NOMO-1 treated with dmso at 0.1 percent for 144 hours (cell line): ENCODE data around the gene GPRIN2.
"Not testable (repeated sequence)": the region's sequence is repeated elsewhere in the genome, so short reads cannot be mapped to it uniquely, and the experiment has no call there.

Source experiments
- DNase-seq: peaks from one replicate; lab custom pipeline; 2025; ENCODE audit not compliant: unreplicated experiment; lab: John Stamatoyannopoulos, UW

Gene GPRIN2

GRCh38 chr10:46538155-46538554 is 18.3 kb downstream of the GPRIN2 start:
- no peak for DNase-seq

GRCh38 chr10:46537309-46537708 is 19.1 kb downstream of the GPRIN2 start:
- DNase-seq: no peak

- DNase-seq: no peak
Observed at GRCh38 chr10:46536781-46537180, 19.7 kb downstream of the GPRIN2 start.

- no peak for DNase-seq
Observed at GRCh38 chr10:46536171-46536570, 20.3 kb downstream of the GPRIN2 start.

GRCh38 chr10:46534828-46535524 is 21.5 kb downstream of the GPRIN2 start:
- no peak for DNase-seq

GRCh38 chr10:46532256-46532655 is 24.2 kb downstream of the GPRIN2 start:
- not testable (repeated sequence) for DNase-seq

- no peak for DNase-seq
Observed at GRCh38 chr10:46530249-46531186, 25.9 kb downstream of the GPRIN2 start.

- DNase-seq: not testable (repeated sequence)
Observed at GRCh38 chr10:46529742-46530141, 26.7 kb downstream of the GPRIN2 start.

GRCh38 chr10:46528675-46529615 is 27.5 kb downstream of the GPRIN2 start:
- no peak for DNase-seq

GRCh38 chr10:46528171-46528671 is 28.2 kb downstream of the GPRIN2 start:
- no peak for DNase-seq

GRCh38 chr10:46527241-46527811 is 29.1 kb downstream of the GPRIN2 start:
- DNase-seq: no peak

GRCh38 chr10:46526682-46527038 is 29.8 kb downstream of the GPRIN2 start:
- no peak for DNase-seq

GRCh38 chr10:46525824-46526681 is 30.4 kb downstream of the GPRIN2 start:
- DNase-seq: no peak

- no peak for DNase-seq
Observed at GRCh38 chr10:46525177-46525823, 31.2 kb downstream of the GPRIN2 start.

- no peak for DNase-seq
Observed at GRCh38 chr10:46524472-46525176, 31.8 kb downstream of the GPRIN2 start.

- no peak for DNase-seq
Observed at GRCh38 chr10:46523962-46524471, 32.4 kb downstream of the GPRIN2 start.

- DNase-seq: no peak
Observed at GRCh38 chr10:46523119-46523961, 33.1 kb downstream of the GPRIN2 start.
